Measurements from ENCODE around the gene RADIL. TPM values are rescaled to one million over a fixed set of nuclear protein-coding genes. Genes with fewer than 3 reads are reported as not detected.

RADIL gene
- total and polyA plus RNA-seq, 8 donors = 1.2 to 21.6 (median 3.0) TPM; not detected in 1

GRCh38 chr7:4830176-4830575, 53.3 kb downstream of the RADIL start:
- intact Hi-C loops (cut with DNase I; ENCODE audit: low total_unique reads) = no loop called here
- WGBS, 5 donors = 22 to 51% (median 36%) methylated on average over 10 to 14 of the region's 14 CpGs

GRCh38 chr7:4828720-4829383, 54.7 kb downstream of the RADIL start:
- H3K4me1 ChIP-seq = peaks cover 0 to 3% (median 0%) of the 10 kb centered on the region in 4 donors
- no peaks in the 10 kb centered on the region for H3K27me3 ChIP-seq
- H3K9me3 ChIP-seq = no peaks in the 10 kb centered on the region
- H3K27ac ChIP-seq = no peak overlapping the region
- 75 to 86% (median 84%) methylated on average over 13 to 17 of the region's 17 CpGs for WGBS, 5 donors
- intact Hi-C loops (cut with DNase I; ENCODE audit: low total_unique reads) = no loop called here
- H3K36me3 ChIP-seq = peaks cover 0 to 4% (median 2%) of the 10 kb centered on the region in 4 donors
- DNase-seq = no peak
- no peak for TF ChIP-seq POLR2AphosphoS5 (IDR thresholded peaks at IDR 0.05)
- no peak for TF ChIP-seq POLR2A (IDR thresholded peaks at IDR 0.05)
- no peak for TF ChIP-seq EP300 (IDR thresholded peaks at IDR 0.05)
- no peak for TF ChIP-seq CTCF (IDR thresholded peaks at IDR 0.05)
- no peak overlapping the region for H3K4me3 ChIP-seq

More at GRCh38 chr7:4830176-4830575, 53.3 kb downstream of the RADIL start:
- H3K27me3 ChIP-seq = no peaks in the 10 kb centered on the region
- no peaks in the 10 kb centered on the region for H3K9me3 ChIP-seq
- peaks cover 0 to 3% (median 0%) of the 10 kb centered on the region in 4 donors for H3K4me1 ChIP-seq
- peaks cover 0 to 17% (median 4%) of the 10 kb centered on the region in 4 donors for H3K36me3 ChIP-seq
- no peak overlapping the region for H3K27ac ChIP-seq
- H3K4me3 ChIP-seq = no peak overlapping the region
- TF ChIP-seq CTCF (IDR thresholded peaks at IDR 0.05) (peak in 5 of 7 experiments; percentile 56 to 79 (median 71)), POLR2AphosphoS5 (IDR thresholded peaks at IDR 0.05) (peak in 1 of 3 donors; percentile 29), EP300 (IDR thresholded peaks at IDR 0.05) (no peak), POLR2A (IDR thresholded peaks at IDR 0.05) (no peak)
- DNase-seq = peak; percentile 71 to 93

- intact Hi-C loops (cut with DNase I; ENCODE audit: low total_unique reads) = no loop called here
- no peak for DNase-seq
- WGBS, 5 donors = 71 to 83% (median 79%) methylated on average over 15 of the region's 15 CpGs
Measured at GRCh38 chr7:4825081-4825480, 58.4 kb downstream of the RADIL start.

More at GRCh38 chr7:4825081-4825480, 58.4 kb downstream of the RADIL start:
- Histone ChIP-seq H3K36me3 (no peaks in the 10 kb centered on the region), H3K9me3 (no peaks in the 10 kb centered on the region), H3K27ac (no peak overlapping the region), H3K27me3 (peaks cover 0 to 4% (median 0%) of the 10 kb centered on the region in 3 donors), H3K4me1 (peaks cover 0 to under 1% (median 0%) of the 10 kb centered on the region in 4 donors), H3K4me3 (no peak overlapping the region)
- TF ChIP-seq POLR2A (IDR thresholded peaks at IDR 0.05) (no peak), CTCF (IDR thresholded peaks at IDR 0.05) (no peak), POLR2AphosphoS5 (IDR thresholded peaks at IDR 0.05) (no peak)

All from stomach (tissue), 9 donors.